ENCODE measurements around the gene PMVK.

The PMVK gene

GRCh38 chr1:154877370-154877974, 59.0 kb downstream of the PMVK start:
- DNase-seq, result no peak

DNA sequence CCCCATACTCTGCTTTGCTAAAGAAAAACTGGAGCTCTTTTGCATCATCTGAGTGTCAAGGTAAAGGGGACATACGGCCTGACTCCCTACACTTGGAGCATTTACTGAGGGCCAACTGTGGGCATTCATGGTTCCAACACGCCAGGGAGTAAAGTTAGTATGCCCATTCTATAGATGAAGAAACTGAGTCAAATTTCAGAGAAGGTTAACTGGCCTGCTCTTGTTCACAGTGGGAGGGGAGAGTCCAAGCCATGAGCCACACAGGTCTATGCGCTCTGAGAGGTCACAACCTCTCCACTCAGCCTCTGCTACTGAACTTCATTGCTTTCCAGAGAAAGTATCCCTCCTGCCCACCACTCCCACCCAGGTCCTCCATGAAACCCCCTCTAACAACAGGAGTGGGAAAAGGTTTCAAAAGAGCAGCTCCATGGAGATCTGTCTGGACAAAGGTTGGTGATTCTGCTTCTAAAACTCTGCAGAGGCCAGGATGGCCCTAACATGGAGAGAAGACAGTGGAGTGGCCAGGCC, 59.6 kb downstream of the PMVK start:
- no peak for DNase-seq
